Left lung (tissue), 10 donors: ENCODE results near the gene BAIAP3. TPM values are rescaled to one million over a fixed set of nuclear protein-coding genes. Genes with fewer than 3 reads are reported as not detected.

Source experiments
- ATAC-seq: fragments of 200-7000 bp; cut with Tn5 transposase; one replicate; pipeline ENCODE4 v1.9.1; 2020; ENCODE audit warnings: moderate library complexity
- DNase-seq, 4 donors: peaks; one replicate each; pipeline ENCODE4 v3.0.0-alpha.2; 2013 to 2020
- H3K27ac ChIP-seq, 2 donors: fragments of 200-600 bp; sonication (generic) in 1 of 2; one replicate each; pipeline versions ENCODE4 v1.5.0 to v1.8.0; 2020 to 2021
- H3K27me3 ChIP-seq, 2 donors: fragments of 200-600 bp; sonication (generic) in 1 of 2; one replicate each; pipeline versions ENCODE4 v1.5.0 to v1.8.0; 2020 to 2021
- H3K36me3 ChIP-seq, 2 donors: fragments of 200-600 bp; sonication (generic) in 1 of 2; one replicate each; pipeline versions ENCODE4 v1.5.0 to v1.8.0; 2020 to 2021
- H3K4me1 ChIP-seq, 2 donors: fragments of 200-600 bp; one replicate each; pipeline ENCODE4 v1.8.0; 2021
- H3K4me3 ChIP-seq, 2 donors: fragments of 200-600 bp; sonication (generic) in 1 of 2; one replicate each; pipeline versions ENCODE4 v1.5.0 to v1.8.0; 2020 to 2021; ENCODE audit warnings: mild to moderate bottlenecking in 1 of 2
- H3K9me3 ChIP-seq, 2 donors: fragments of 200-600 bp; sonication (generic) in 1 of 2; one replicate each; pipeline versions ENCODE4 v1.5.0 to v1.8.0; 2020 to 2021
- CTCF ChIP-seq, 2 donors: fragments of 200-600 bp; sonication (generic) in 1 of 2; IDR thresholded peaks; one replicate each; pipeline versions ENCODE4 v1.5.0 to v1.8.0; 2021; ENCODE audit warnings: antibody characterized with exemption in 2 of 2
- intact Hi-C, 2 donors: fragments of 100-400 bp; cut with DNase I; formaldehyde crosslinking; loops; one replicate each; pipeline versions ENCODE4 v1.11.2 to v1.14.2; 2022
- polyA plus RNA-seq, 6 donors: library from polyadenylated mRNA; unstranded; fragments of 120-200 nt; gene quantifications; one replicate each; pipeline ENCODE4 v1.2.1, GENCODE V29; 2013; ENCODE audit not compliant: insufficient read length in 6 of 6
- total RNA-seq, 2 donors: library from RNA; stranded (reverse); fragmentation: NEBNext Ultra II Directional; extraction: Animal tissue kit (Norgen Biotek cat#: 25700); gene quantifications; one replicate each; pipeline ENCODE4 v1.2.1, GENCODE V29; 2021
- donor health status: DM: no; HTN: yes; CAD: no.
- donor health status: DM: no; HTN: no; CAD: no.

Gene BAIAP3
- total and polyA plus RNA-seq, 8 donors: 1.4 to 8.3 (median 4.2) TPM

GRCh38 chr16:1390239-1390779 lies 56.9 kb downstream of the BAIAP3 start:
- no peaks in the 10 kb centered on the region for H3K4me1 ChIP-seq
- TF ChIP-seq CTCF (IDR thresholded peaks at IDR 0.05): no peak
- peaks cover 0 to 78% of the 10 kb centered on the region in 2 donors for H3K36me3 ChIP-seq
- no peak overlapping the region for H3K27ac ChIP-seq
- H3K27me3 ChIP-seq: no peaks in the 10 kb centered on the region
- no peak for DNase-seq
- no peak overlapping the region for H3K4me3 ChIP-seq
- intact Hi-C loops: no loop called here
- no peaks in the 10 kb centered on the region for H3K9me3 ChIP-seq
- no peak for ATAC-seq

GRCh38 chr16:1392826-1393225 lies 59.4 kb downstream of the BAIAP3 start:
- no peaks in the 10 kb centered on the region for H3K27me3 ChIP-seq
- H3K27ac ChIP-seq: no peak overlapping the region
- H3K36me3 ChIP-seq: peaks cover 0 to 74% of the 10 kb centered on the region in 2 donors
- no peak for ATAC-seq
- no peaks in the 10 kb centered on the region for H3K4me1 ChIP-seq
- H3K9me3 ChIP-seq: no peaks in the 10 kb centered on the region
- intact Hi-C loops: no loop called here
- no peak overlapping the region for H3K4me3 ChIP-seq
- TF ChIP-seq CTCF (IDR thresholded peaks at IDR 0.05): no peak
- DNase-seq: no peak

- Histone ChIP-seq H3K27ac (no peak overlapping the region), H3K27me3 (no peaks in the 10 kb centered on the region), H3K36me3 (peaks cover 0 to 74% of the 10 kb centered on the region in 2 donors), H3K4me1 (no peaks in the 10 kb centered on the region), H3K4me3 (no peak overlapping the region), H3K9me3 (no peaks in the 10 kb centered on the region)
- no peak for TF ChIP-seq CTCF (IDR thresholded peaks at IDR 0.05)
- no peak for DNase-seq
- intact Hi-C loops: no loop called here
- ATAC-seq: no peak
Observed at GRCh38 chr16:1393613-1394176, 60.2 kb downstream of the BAIAP3 start.

GRCh38 chr16:1394367-1394951 lies 61.0 kb downstream of the BAIAP3 start:
- DNase-seq (no peak), ATAC-seq (no peak)
- Histone ChIP-seq H3K27me3 (no peaks in the 10 kb centered on the region), H3K36me3 (peaks cover 0 to 74% of the 10 kb centered on the region in 2 donors), H3K27ac (no peak overlapping the region), H3K4me3 (no peak overlapping the region), H3K4me1 (no peaks in the 10 kb centered on the region), H3K9me3 (no peaks in the 10 kb centered on the region)
- TF ChIP-seq CTCF (IDR thresholded peaks at IDR 0.05): no peak
- intact Hi-C loops: no loop called here

GRCh38 chr16:1395444-1396031 lies 62.1 kb downstream of the BAIAP3 start:
- DNase-seq: no peak
- no peak for TF ChIP-seq CTCF (IDR thresholded peaks at IDR 0.05)
- Histone ChIP-seq H3K4me3 (no peak overlapping the region), H3K4me1 (no peaks in the 10 kb centered on the region), H3K9me3 (no peaks in the 10 kb centered on the region), H3K36me3 (peaks cover 0 to 71% of the 10 kb centered on the region in 2 donors), H3K27me3 (no peaks in the 10 kb centered on the region), H3K27ac (no peak overlapping the region)
- intact Hi-C loops: no loop called here
- ATAC-seq: no peak
